WTC11 (cell line): Measurements from ENCODE around the gene EP400. TPM values are rescaled to one million over a fixed set of nuclear protein-coding genes. Genes with fewer than 3 reads are reported as not detected.
"Not testable (repeated sequence)": the region's sequence is repeated elsewhere in the genome, so short reads cannot be mapped to it uniquely, and the experiment has no call there.

Experiments used
- ATAC-seq: fragments of 200-7000 bp; cut with Tn5 transposase; 2 replicates; pipeline ENCODE4 v1.10.0; 2021; ENCODE audit warnings: mild to moderate bottlenecking, moderate library complexity
- CTCF ChIA-PET: fragments of 300-600 bp; sonication (Branson Sonifier 250); formaldehyde crosslinking; loops from one replicate; lab custom pipeline; 2021; ENCODE audit warnings: antibody characterized with exemption; lab: Charles Lee
- POLR2A ChIA-PET: fragments of 350-600 bp; sonication (Branson Sonifier 250); formaldehyde crosslinking; loops from one replicate; lab custom pipeline; 2021; ENCODE audit warnings: antibody characterized with exemption; lab: Charles Lee
- DNase-seq: peaks from one replicate; pipeline ENCODE4 v3.0.0; 2021; ENCODE audit warnings: low spot score
- H3K27ac Mint-ChIP-seq: 2 replicates; pipeline ENCODE4 v1.8.0; 2021; ENCODE audit warnings: mixed read lengths
- H3K27me3 Mint-ChIP-seq: 2 replicates; pipeline ENCODE4 v1.8.0; 2021; ENCODE audit warnings: low read depth, mild to moderate bottlenecking, moderate library complexity, mixed read lengths
- H3K36me3 Mint-ChIP-seq: 2 replicates; pipeline ENCODE4 v1.8.0; 2021; ENCODE audit warnings: mixed read lengths
- H3K4me1 Mint-ChIP-seq: 2 replicates; pipeline ENCODE4 v1.8.0; 2022; ENCODE audit warnings: mixed read lengths
- H3K4me3 Mint-ChIP-seq: 2 replicates; pipeline ENCODE4 v1.8.0; 2021; ENCODE audit warnings: mild to moderate bottlenecking, moderate library complexity, mixed read lengths
- H3K9me3 Mint-ChIP-seq: 2 replicates; pipeline ENCODE4 v1.8.0; 2021; ENCODE audit warnings: mixed read lengths
- AR ChIP-seq: fragments of 250-450 bp; sonication (Bioruptor Pico); IDR thresholded peaks from 2 replicates; pipeline ENCODE4 v1.9.0; 2021; ENCODE audit warnings: mild to moderate bottlenecking
- ATF1 ChIP-seq: sonication (generic); formaldehyde crosslinking; IDR thresholded peaks from 2 replicates; pipeline ENCODE4 v1.8.1; 2023; ENCODE audit warnings: mild to moderate bottlenecking, moderate library complexity, missing genetic modification reagents
- ATF6 ChIP-seq: sonication (generic); formaldehyde crosslinking; IDR thresholded peaks from 2 replicates; pipeline ENCODE4 v1.8.1; 2023; ENCODE audit warnings: mild to moderate bottlenecking, missing genetic modification reagents
- E2F4 ChIP-seq: sonication (generic); formaldehyde crosslinking; IDR thresholded peaks from 2 replicates; pipeline ENCODE4 v1.8.1; 2022; ENCODE audit warnings: low read depth, mild to moderate bottlenecking, moderate library complexity, missing genetic modification reagents, borderline replicate concordance
- FOXK1 ChIP-seq: sonication (generic); formaldehyde crosslinking; IDR thresholded peaks from 2 replicates; pipeline ENCODE4 v1.8.0; 2022; ENCODE audit warnings: mild to moderate bottlenecking, moderate library complexity, missing genetic modification reagents
- IRF1 ChIP-seq: sonication (generic); formaldehyde crosslinking; IDR thresholded peaks from 2 replicates; pipeline ENCODE4 v1.8.0; 2023; ENCODE audit warnings: missing genetic modification reagents
- NFE2L1 ChIP-seq: sonication (generic); formaldehyde crosslinking; IDR thresholded peaks from 2 replicates; pipeline ENCODE4 v1.8.1; 2023; ENCODE audit warnings: missing genetic modification reagents
- OVOL2 ChIP-seq: fragments of 250-450 bp; sonication (Bioruptor Pico); IDR thresholded peaks from 2 replicates; pipeline ENCODE4 v1.9.0; 2021; ENCODE audit warnings: mild to moderate bottlenecking, borderline replicate concordance
- RORB ChIP-seq: fragments of 250-450 bp; sonication (Bioruptor Pico); IDR thresholded peaks from 2 replicates; pipeline ENCODE4 v1.9.0; 2021; ENCODE audit warnings: mild to moderate bottlenecking
- SMAD4 ChIP-seq: sonication (generic); formaldehyde crosslinking; IDR thresholded peaks from 2 replicates; pipeline ENCODE4 v1.8.0; 2022; ENCODE audit warnings: mild to moderate bottlenecking, missing genetic modification reagents
- USF1 ChIP-seq: sonication (generic); formaldehyde crosslinking; IDR thresholded peaks from 2 replicates; pipeline ENCODE4 v1.8.0; 2022; ENCODE audit warnings: mild to moderate bottlenecking, missing genetic modification reagents
- ZNF263 ChIP-seq: sonication (generic); formaldehyde crosslinking; IDR thresholded peaks from 2 replicates; pipeline ENCODE4 v1.8.1; 2022; ENCODE audit warnings: low read depth, mild to moderate bottlenecking, moderate library complexity, missing genetic modification reagents
- total RNA-seq: library from RNA; stranded (reverse); gene quantifications from 3 replicates; pipeline ENCODE4 v1.2.3, GENCODE V29; 2021
- TF ChIP-seq, protein P1 (sequence below): sonication (generic); formaldehyde crosslinking; IDR thresholded peaks from 2 replicates; pipeline ENCODE4 v1.8.1; 2022; ENCODE audit warnings: mild to moderate bottlenecking, missing genetic modification reagents, moderate library complexity, borderline replicate concordance
- TF ChIP-seq, protein P2 (sequence below): sonication (generic); formaldehyde crosslinking; IDR thresholded peaks from 2 replicates; pipeline ENCODE4 v1.8.1; 2023; ENCODE audit warnings: mild to moderate bottlenecking, missing genetic modification reagents, borderline replicate concordance

EP400 gene
- total RNA-seq, 1 experiment from 2014 or later, result 75.8 TPM

DNA sequence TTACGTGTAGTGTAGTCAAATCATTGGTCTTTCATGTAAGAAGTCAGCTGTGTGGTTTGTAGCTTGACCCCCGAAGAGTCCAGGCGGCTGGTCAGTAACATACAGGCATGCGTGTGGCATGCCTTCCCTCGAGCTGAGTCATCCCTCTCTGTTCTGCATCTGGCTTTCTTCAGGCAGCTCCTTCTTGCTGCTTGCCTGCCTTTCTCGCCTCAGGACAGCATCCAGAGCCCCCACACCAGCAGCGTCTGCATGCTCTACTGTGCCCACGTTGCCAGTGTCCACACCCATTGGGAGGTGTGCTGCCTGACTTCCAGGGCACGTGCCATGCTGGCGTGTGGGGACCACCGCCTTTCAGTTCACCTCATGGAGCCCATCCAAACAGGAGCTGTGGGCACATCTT is 96.8 kb downstream of the EP400 start:
- Mint-ChIP-seq H3K27ac (peak overlapping the region; percentile 98), H3K4me3 (no peak overlapping the region), H3K27me3 (no peaks in the 10 kb centered on the region), H3K9me3 (peaks cover 16% of the 10 kb centered on the region), H3K36me3 (peaks cover 89% of the 10 kb centered on the region), H3K4me1 (peaks cover 36% of the 10 kb centered on the region)
- TF ChIP-seq ATF6 (CRISPR knock-in tag) (no peak), NFE2L1 (no peak), E2F4 (CRISPR knock-in tag) (no peak), AR (no peak), ZNF263 (CRISPR knock-in tag) (no peak), FOXK1 (CRISPR knock-in tag) (no peak)
- CTCF ChIA-PET, result interaction anchor here (1.7 kb wide), 1 partner anchor 367 kb away, joined by 6 read pairs; no protein-coding TSS in a partner anchor
- POLR2A ChIA-PET, result no interaction called here
- ATAC-seq (no peak), DNase-seq (no peak)

DNA sequence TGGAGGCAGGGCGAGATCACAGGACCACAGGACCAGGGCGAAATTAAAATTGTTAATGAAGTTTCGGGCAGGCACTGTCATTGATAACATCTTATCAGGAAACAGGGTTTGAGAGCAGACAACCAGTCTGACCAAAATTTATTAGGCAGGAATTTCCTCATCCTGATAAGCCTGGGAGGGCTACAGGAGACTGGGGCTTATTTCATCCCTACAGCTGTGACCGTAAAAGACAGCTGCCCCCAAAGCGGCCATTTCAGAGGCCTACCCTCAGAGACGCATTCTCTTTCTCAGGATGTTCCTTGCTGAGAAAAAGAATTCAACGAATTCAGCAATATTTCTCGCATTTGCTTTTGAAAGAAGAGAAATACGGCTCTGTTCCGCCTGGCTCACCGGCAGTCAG is 97.9 kb downstream of the EP400 start:
- ATAC-seq, H3K27me3 Mint-ChIP-seq, POLR2A ChIA-PET, DNase-seq: not testable (repeated sequence)
- peak overlapping the region; percentile 29 for H3K4me3 Mint-ChIP-seq
- peaks cover 36% of the 10 kb centered on the region for H3K4me1 Mint-ChIP-seq
- CTCF ChIA-PET, result interaction anchor here (0.7 to 1.7 kb wide), 2 partner anchors 271 to 366 kb away, joined by 3 to 6 read pairs; no protein-coding TSS in a partner anchor
- H3K36me3 Mint-ChIP-seq, result peaks cover 94% of the 10 kb centered on the region
- H3K27ac Mint-ChIP-seq, result peak overlapping the region; percentile 98
- peaks cover 17% of the 10 kb centered on the region for H3K9me3 Mint-ChIP-seq

DNA sequence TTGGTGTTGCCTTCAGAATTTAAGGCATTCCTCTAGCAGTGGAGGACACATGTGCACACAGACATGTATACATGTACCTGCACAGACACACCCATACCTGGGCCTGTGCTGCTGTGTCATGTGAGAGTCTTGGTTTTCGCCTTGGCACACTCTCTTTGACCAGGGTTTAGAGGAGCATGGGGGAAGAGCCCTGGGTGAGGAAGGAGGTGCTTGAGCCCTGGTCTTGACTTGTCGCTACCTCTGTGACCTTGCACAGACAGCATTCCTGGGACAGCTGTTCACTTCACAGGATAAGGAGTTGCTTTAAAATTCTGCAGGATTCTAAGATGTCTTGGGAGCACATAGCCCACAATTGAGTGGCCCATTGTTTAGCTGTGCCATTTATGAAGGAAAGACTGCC is 99.7 kb downstream of the EP400 start:
- Mint-ChIP-seq H3K9me3 (peaks cover 17% of the 10 kb centered on the region), H3K27me3 (no peaks in the 10 kb centered on the region), H3K36me3 (peaks cover 92% of the 10 kb centered on the region), H3K4me3 (no peak overlapping the region), H3K4me1 (peaks cover 30% of the 10 kb centered on the region), H3K27ac (peak overlapping the region; percentile 71)
- DNase-seq, result no peak
- ATAC-seq, result no peak
- POLR2A ChIA-PET, result no interaction called here
- TF ChIP-seq USF1 (CRISPR knock-in tag) (0 out of 2 replicates have a peak, but pooled peaks have one; percentile 29), IRF1 (CRISPR knock-in tag) (no peak)
- CTCF ChIA-PET, result no interaction called here

GRCh38 chr12:132049876-132050275 is 100.1 kb downstream of the EP400 start:
- Mint-ChIP-seq H3K4me3 (no peak overlapping the region), H3K9me3 (peaks cover 17% of the 10 kb centered on the region), H3K27me3 (no peaks in the 10 kb centered on the region), H3K4me1 (peaks cover 30% of the 10 kb centered on the region), H3K27ac (peak overlapping the region; percentile 55), H3K36me3 (peaks cover 91% of the 10 kb centered on the region)
- CTCF ChIA-PET, result no interaction called here
- no peak for DNase-seq
- no peak for ATAC-seq
- POLR2A ChIA-PET, result no interaction called here
- TF ChIP-seq RORB, result no peak
- TF ChIP-seq, protein P1, sequence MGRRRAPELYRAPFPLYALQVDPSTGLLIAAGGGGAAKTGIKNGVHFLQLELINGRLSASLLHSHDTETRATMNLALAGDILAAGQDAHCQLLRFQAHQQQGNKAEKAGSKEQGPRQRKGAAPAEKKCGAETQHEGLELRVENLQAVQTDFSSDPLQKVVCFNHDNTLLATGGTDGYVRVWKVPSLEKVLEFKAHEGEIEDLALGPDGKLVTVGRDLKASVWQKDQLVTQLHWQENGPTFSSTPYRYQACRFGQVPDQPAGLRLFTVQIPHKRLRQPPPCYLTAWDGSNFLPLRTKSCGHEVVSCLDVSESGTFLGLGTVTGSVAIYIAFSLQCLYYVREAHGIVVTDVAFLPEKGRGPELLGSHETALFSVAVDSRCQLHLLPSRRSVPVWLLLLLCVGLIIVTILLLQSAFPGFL, result no peak
- TF ChIP-seq, protein P2, sequence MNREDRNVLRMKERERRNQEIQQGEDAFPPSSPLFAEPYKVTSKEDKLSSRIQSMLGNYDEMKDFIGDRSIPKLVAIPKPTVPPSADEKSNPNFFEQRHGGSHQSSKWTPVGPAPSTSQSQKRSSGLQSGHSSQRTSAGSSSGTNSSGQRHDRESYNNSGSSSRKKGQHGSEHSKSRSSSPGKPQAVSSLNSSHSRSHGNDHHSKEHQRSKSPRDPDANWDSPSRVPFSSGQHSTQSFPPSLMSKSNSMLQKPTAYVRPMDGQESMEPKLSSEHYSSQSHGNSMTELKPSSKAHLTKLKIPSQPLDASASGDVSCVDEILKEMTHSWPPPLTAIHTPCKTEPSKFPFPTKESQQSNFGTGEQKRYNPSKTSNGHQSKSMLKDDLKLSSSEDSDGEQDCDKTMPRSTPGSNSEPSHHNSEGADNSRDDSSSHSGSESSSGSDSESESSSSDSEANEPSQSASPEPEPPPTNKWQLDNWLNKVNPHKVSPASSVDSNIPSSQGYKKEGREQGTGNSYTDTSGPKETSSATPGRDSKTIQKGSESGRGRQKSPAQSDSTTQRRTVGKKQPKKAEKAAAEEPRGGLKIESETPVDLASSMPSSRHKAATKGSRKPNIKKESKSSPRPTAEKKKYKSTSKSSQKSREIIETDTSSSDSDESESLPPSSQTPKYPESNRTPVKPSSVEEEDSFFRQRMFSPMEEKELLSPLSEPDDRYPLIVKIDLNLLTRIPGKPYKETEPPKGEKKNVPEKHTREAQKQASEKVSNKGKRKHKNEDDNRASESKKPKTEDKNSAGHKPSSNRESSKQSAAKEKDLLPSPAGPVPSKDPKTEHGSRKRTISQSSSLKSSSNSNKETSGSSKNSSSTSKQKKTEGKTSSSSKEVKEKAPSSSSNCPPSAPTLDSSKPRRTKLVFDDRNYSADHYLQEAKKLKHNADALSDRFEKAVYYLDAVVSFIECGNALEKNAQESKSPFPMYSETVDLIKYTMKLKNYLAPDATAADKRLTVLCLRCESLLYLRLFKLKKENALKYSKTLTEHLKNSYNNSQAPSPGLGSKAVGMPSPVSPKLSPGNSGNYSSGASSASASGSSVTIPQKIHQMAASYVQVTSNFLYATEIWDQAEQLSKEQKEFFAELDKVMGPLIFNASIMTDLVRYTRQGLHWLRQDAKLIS (CRISPR knock-in tag), result no peak
- no peak for TF ChIP-seq ATF1
- TF ChIP-seq OVOL2 (CRISPR knock-in tag), result no peak
- TF ChIP-seq SMAD4 (CRISPR knock-in tag), result no peak
